Left ventricle myocardium superior (tissue), 1 donor: Measurements from ENCODE around the gene IREB2. TPM values are rescaled to one million over a fixed set of nuclear protein-coding genes. Genes with fewer than 3 reads are reported as not detected.

ENCODE experiments used
- ATAC-seq: fragments of 200-7000 bp; cut with Tn5 transposase; one replicate; pipeline ENCODE4 v1.9.1; 2020; ENCODE audit warnings: mild to moderate bottlenecking, moderate library complexity
- DNase-seq: peaks from one replicate; pipeline ENCODE4 v3.0.0-alpha.2; 2020
- intact Hi-C: fragments of 100-400 bp; cut with micrococcal nuclease; formaldehyde crosslinking; loops from one replicate; pipeline ENCODE4 v1.11.0; 2022
- total RNA-seq: library from RNA; stranded (reverse); fragmentation: NEBNext Ultra II Directional; extraction: Animal tissue kit (Norgen Biotek cat#: 25700); gene quantifications from one replicate; pipeline ENCODE4 v1.2.1, GENCODE V29; 2021
- donor health status: DM: no; HTN: yes; CAD: no; lungs with severe emphysema.

Gene IREB2
- total RNA-seq, 1 donor from 2014 or later = 25.2 TPM

DNA sequence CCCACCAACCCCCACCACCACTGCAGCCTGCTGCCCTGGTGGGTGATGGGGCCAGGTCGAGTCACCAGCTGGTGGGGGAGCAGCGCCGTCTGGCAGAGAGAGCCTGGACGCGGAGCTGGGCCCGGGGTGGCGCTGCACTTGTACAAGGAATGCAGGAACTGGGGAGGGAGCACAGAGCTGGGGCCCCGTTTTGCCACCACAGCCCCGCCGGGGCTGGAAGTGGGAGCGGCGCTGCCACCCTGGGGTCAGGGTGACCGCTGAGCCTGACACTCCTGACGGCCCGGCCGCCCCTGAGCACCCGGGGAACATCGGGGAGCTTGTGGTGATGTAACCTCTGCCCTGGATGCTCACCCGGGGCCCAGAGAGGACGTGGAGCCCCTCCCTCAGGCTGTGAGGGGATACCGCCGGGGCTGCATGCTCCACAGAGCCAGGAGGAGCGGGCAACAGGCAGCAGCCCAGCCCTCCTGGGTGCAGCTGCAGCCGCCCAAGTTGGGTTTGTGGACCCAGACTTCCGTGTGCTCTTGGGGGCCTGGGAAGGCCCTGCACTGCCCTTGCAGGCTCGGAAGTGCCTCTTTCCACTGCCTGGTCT is 32.6 kb upstream of the IREB2 start:
- no peak for DNase-seq
- ATAC-seq = no peak
- intact Hi-C loops = no loop called here

GRCh38 chr15:78406016-78406585 is 31.9 kb upstream of the IREB2 start:
- no peak for ATAC-seq
- DNase-seq = no peak
- intact Hi-C loops = no loop called here

GRCh38 chr15:78407608-78408354 is 30.2 kb upstream of the IREB2 start:
- DNase-seq = no peak
- intact Hi-C loops = no loop called here
- no peak for ATAC-seq

GRCh38 chr15:78408355-78408640 is 29.7 kb upstream of the IREB2 start:
- DNase-seq (no peak), ATAC-seq (no peak)
- intact Hi-C loops = no loop called here

- ATAC-seq (no peak), DNase-seq (no peak)
- intact Hi-C loops = no loop called here
Measured at GRCh38 chr15:78408961-78409360, 29.1 kb upstream of the IREB2 start.

DNA sequence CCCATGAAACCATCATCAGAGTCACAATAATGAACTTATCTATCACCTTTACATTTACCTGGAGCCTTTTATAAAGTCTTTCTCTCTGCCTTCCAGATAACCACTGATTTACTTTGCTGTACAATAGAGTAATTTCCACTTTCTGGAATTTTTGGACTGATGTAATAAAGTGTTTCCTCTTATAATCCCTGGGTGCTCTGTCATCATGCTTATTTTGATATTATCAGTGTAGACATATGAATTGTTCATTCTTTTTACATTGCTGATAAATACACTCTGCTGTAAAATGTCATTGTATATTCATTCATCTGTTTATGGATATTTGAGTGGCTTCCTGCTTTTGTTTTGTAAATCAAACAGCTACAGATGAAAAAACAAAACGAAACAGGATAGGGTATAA is 27.0 kb upstream of the IREB2 start:
- ATAC-seq (no peak), DNase-seq (no peak)
- intact Hi-C loops = no loop called here

GRCh38 chr15:78414621-78415250 is 23.3 kb upstream of the IREB2 start:
- DNase-seq (no peak), ATAC-seq (no peak)
- intact Hi-C loops = no loop called here

DNA sequence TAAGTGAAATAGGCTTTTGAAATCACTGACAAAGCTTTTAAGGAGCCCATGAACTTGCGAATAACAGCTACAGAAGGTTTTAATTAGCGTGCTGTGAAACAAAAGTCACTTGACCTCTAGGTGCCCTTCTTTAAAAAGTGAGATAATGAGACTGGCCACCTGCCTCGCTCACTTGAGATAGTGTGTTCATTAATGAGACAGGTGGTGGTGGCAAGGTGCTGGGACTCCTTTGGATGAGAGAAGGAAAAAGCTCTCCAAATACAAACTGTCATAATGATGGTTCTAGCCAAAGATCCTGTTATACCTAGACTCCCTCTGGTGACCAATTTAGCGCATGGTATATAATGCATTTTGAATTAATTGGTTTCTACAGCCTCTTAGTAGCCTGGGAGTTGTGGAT is 22.7 kb upstream of the IREB2 start:
- ATAC-seq (no peak), DNase-seq (no peak)
- intact Hi-C loops = no loop called here

- ATAC-seq = no peak
- DNase-seq = no peak
- intact Hi-C loops = no loop called here
Measured at GRCh38 chr15:78417754-78418630, 20.0 kb upstream of the IREB2 start.

- DNase-seq (no peak), ATAC-seq (no peak)
- intact Hi-C loops = no loop called here
Measured at GRCh38 chr15:78418686-78419085, 19.3 kb upstream of the IREB2 start.

DNA sequence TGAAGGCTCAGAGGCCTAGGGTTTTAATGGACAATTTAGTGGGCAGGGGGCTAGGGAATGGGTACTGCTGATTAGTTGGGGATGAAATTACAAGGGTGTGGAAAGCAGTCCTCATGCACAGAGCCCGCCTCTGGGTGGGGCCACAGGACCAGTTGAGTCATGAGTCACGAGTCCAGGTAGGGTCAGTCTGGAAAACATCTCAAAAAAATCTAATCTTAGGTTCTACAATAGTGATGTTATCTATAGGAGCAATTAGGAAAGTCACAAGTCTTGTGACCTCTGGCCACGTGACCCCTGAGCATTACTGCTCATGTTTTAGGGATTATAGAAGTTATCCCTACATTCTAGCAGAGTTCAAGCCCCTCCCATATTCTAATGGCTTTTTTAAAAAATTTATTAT is 18.6 kb upstream of the IREB2 start:
- no peak for ATAC-seq
- DNase-seq = no peak
- intact Hi-C loops = no loop called here

GRCh38 chr15:78420220-78420619 is 17.8 kb upstream of the IREB2 start:
- DNase-seq (no peak), ATAC-seq (no peak)
- intact Hi-C loops = loop anchor here (5.0 to 10.0 kb wide), 2 partner anchors 113 to 305 kb away; no protein-coding TSS in a partner anchor

- ATAC-seq (no peak), DNase-seq (no peak)
- intact Hi-C loops = loop anchor here (5.0 to 10.0 kb wide), 2 partner anchors 113 to 306 kb away; no protein-coding TSS in a partner anchor
Measured at GRCh38 chr15:78420766-78421165, 17.2 kb upstream of the IREB2 start.

DNA sequence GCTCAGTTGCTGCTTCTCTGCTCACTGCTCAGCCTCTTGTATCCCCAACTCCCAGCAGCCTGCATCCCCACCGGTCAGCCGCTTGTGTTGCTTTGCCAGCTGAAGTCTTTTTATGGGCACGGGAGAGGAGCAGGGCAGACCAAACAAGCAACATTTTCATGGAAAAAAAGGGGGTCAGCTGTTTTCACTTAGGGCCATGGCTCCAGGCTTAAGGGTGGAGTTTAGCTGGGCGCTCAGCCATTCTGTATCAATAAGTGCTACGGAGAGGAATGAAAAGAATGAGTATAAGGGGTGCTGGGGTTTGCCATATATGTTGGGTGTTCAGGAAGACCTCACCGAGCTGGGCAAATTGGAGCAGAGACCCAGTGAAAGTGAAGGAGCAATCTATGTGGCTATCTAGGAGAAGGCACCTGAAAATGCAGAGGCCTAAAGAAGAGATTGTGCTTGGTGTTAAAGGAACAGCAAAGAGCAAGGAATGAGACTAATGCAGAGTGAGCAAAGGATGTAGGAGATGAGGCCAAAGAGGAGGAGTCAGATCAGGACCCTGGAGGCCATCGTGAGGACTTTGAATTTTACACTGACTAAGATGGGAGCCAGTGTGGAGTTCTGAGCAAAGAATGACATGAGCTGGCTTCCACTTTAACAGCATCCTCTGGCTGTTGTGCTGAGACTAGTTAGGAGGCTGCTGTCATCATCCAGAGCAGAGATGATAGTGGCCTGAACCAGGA is 16.6 kb upstream of the IREB2 start:
- DNase-seq (no peak), ATAC-seq (no peak)
- intact Hi-C loops = loop anchor here (5.0 to 10.0 kb wide), 2 partner anchors 114 to 307 kb away; no protein-coding TSS in a partner anchor

GRCh38 chr15:78422571-78423340 is 15.3 kb upstream of the IREB2 start:
- intact Hi-C loops = loop anchor here (5.0 to 10.0 kb wide), 2 partner anchors 115 to 308 kb away; no protein-coding TSS in a partner anchor
- ATAC-seq = peak; percentile 71
- peak; percentile 74 for DNase-seq

DNA sequence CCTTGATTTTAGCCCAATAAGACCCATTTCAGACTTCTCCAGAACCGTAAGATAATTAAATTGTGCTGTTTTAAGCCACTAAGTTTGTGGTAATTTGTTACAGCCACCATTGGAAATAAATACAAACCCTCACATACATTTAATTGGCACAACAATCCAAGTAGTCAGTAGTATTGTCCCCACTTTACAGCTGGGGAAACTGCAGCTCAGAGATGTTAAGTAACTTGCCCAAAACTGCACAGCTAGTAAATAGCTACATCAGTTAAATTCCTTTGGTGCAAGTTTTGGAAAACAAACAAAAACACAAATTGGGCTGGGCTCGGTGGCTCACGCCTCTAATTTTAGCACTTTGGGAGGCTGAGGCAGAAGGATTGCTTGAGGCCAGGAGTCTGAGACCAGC is 13.3 kb upstream of the IREB2 start:
- DNase-seq (no peak), ATAC-seq (no peak)
- intact Hi-C loops = loop anchor here (5.0 to 10.0 kb wide), 2 partner anchors 117 to 310 kb away; no protein-coding TSS in a partner anchor

DNA sequence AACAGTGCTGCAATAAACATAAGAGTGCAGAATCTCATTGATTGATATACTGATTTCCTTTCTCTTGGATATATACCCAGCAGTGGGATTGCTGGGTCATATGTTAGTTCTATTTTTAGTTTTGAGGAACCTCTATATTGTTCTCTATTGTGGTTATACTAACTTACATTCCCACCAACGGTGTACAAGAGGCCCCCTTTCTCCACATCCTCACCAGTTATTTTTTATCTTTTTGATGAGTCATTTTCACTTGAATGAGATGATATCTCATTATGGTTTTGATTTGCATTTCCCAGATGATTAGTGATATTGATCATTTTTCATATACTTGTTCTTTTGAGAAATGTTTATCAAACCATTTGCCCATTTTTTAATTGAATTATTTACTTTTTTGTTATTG is 12.4 kb upstream of the IREB2 start:
- no peak for ATAC-seq
- no peak for DNase-seq
- intact Hi-C loops = loop anchor here (10.0 kb wide), 1 partner anchor 311 kb away; no protein-coding TSS in a partner anchor

DNA sequence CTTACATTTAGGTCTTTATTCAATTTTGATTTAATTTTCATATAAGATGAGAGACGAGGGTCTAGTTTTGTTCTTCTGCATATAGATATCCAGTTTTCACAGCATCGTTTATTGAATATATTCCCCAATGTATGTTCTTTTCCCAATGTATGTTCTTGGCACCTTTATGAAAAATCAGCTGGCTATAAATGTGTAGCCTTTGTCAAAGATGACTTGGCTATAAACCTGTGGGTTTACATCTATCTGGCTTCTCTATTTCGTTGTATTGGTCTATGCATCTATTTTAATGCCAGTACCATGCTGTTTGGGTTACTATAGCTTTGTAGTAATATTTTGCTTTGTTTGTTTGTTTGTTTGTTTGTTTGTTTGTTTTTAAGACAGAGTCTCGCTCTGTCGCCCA is 11.7 kb upstream of the IREB2 start:
- DNase-seq = no peak
- intact Hi-C loops = loop anchor here (10.0 kb wide), 1 partner anchor 311 kb away; no protein-coding TSS in a partner anchor
- ATAC-seq = no peak
